ENCODE data around the gene ZBTB45. TPM values are rescaled to one million over a fixed set of nuclear protein-coding genes. Genes with fewer than 3 reads are reported as not detected.

ZBTB45 gene
- total RNA-seq, 1 donor, result 6.9 TPM

- H4K20me1 ChIP-seq (ENCODE audit: insufficient read depth, low read length), result peaks cover 57% of the 10 kb centered on the region
- H3K4me3 ChIP-seq (ENCODE audit: insufficient read depth, low read length), result no peak overlapping the region
- no peaks in the 10 kb centered on the region for H3K9me3 ChIP-seq (ENCODE audit: low read depth, low read length)
- peaks cover 89% of the 10 kb centered on the region for H3K79me2 ChIP-seq (ENCODE audit: insufficient read depth, low read length)
- peaks cover 27% of the 10 kb centered on the region for H3K4me1 ChIP-seq (ENCODE audit: insufficient read depth, low read length)
- H3K27ac ChIP-seq (ENCODE audit: low read depth, low read length), result no peak overlapping the region
- no peak overlapping the region for H3K4me2 ChIP-seq (ENCODE audit: insufficient read depth, low read length)
- no peaks in the 10 kb centered on the region for H3K27me3 ChIP-seq (ENCODE audit: insufficient read depth, low read length)
- TF ChIP-seq CTCF (IDR thresholded peaks at IDR 0.05; ENCODE audit: extremely low read depth, low read depth, low read length), result no peak
- peaks cover 71% of the 10 kb centered on the region for H3K36me3 ChIP-seq (ENCODE audit: insufficient read depth, low read length)
- peak; percentile 60 for DNase-seq (ENCODE audit: insufficient read length, low spot score, missing footprints)
- no peak overlapping the region for H2AFZ ChIP-seq (ENCODE audit: low read length)
Observed at GRCh38 chr19:58549664-58550361, 30.2 kb upstream of the ZBTB45 start.

- Histone ChIP-seq H3K27ac (ENCODE audit: low read depth, low read length) (no peak overlapping the region), H3K9me3 (ENCODE audit: low read depth, low read length) (no peaks in the 10 kb centered on the region), H3K36me3 (ENCODE audit: insufficient read depth, low read length) (peaks cover 71% of the 10 kb centered on the region), H3K4me2 (ENCODE audit: insufficient read depth, low read length) (no peak overlapping the region), H3K4me1 (ENCODE audit: insufficient read depth, low read length) (peaks cover 21% of the 10 kb centered on the region), H3K4me3 (ENCODE audit: insufficient read depth, low read length) (no peak overlapping the region), H4K20me1 (ENCODE audit: insufficient read depth, low read length) (peaks cover 57% of the 10 kb centered on the region), H3K79me2 (ENCODE audit: insufficient read depth, low read length) (peaks cover 85% of the 10 kb centered on the region), H2AFZ (ENCODE audit: low read length) (no peak overlapping the region), H3K27me3 (ENCODE audit: insufficient read depth, low read length) (no peaks in the 10 kb centered on the region)
- DNase-seq (ENCODE audit: insufficient read length, low spot score, missing footprints), result peak; percentile 77
- no peak for TF ChIP-seq CTCF (IDR thresholded peaks at IDR 0.05; ENCODE audit: extremely low read depth, low read depth, low read length)
Observed at GRCh38 chr19:58548859-58549663, 29.5 kb upstream of the ZBTB45 start.

- no peaks in the 10 kb centered on the region for H3K9me3 ChIP-seq (ENCODE audit: low read depth, low read length)
- H3K36me3 ChIP-seq (ENCODE audit: insufficient read depth, low read length), result peaks cover 63% of the 10 kb centered on the region
- H3K27ac ChIP-seq (ENCODE audit: low read depth, low read length), result no peak overlapping the region
- no peak for TF ChIP-seq CTCF (IDR thresholded peaks at IDR 0.05; ENCODE audit: extremely low read depth, low read depth, low read length)
- H3K79me2 ChIP-seq (ENCODE audit: insufficient read depth, low read length), result peaks cover 73% of the 10 kb centered on the region
- peaks cover 14% of the 10 kb centered on the region for H3K4me1 ChIP-seq (ENCODE audit: insufficient read depth, low read length)
- H3K4me2 ChIP-seq (ENCODE audit: insufficient read depth, low read length), result no peak overlapping the region
- peak; percentile 57 for DNase-seq (ENCODE audit: insufficient read length, low spot score, missing footprints)
- no peak overlapping the region for H3K4me3 ChIP-seq (ENCODE audit: insufficient read depth, low read length)
- H3K27me3 ChIP-seq (ENCODE audit: insufficient read depth, low read length), result peaks cover 1% of the 10 kb centered on the region
- peaks cover 57% of the 10 kb centered on the region for H4K20me1 ChIP-seq (ENCODE audit: insufficient read depth, low read length)
- H2AFZ ChIP-seq (ENCODE audit: low read length), result no peak overlapping the region
Observed at GRCh38 chr19:58547323-58548312, 28.0 kb upstream of the ZBTB45 start.
